Hepatocyte (in vitro differentiated cells): ENCODE measurements around the gene CAB39.
"Not testable (repeated sequence)": the region's sequence is repeated elsewhere in the genome, so short reads cannot be mapped to it uniquely, and the experiment has no call there.

Source experiments
- EZH2 ChIP-seq: fragments of 200-600 bp; sonication (generic); IDR thresholded peaks from 2 replicates; pipeline ENCODE4 v1.6.1; 2016; ENCODE audit warnings: antibody characterized with exemption, mild to moderate bottlenecking, borderline replicate concordance
- EZH2phosphoT487 ChIP-seq: fragments of 200-600 bp; sonication (generic); IDR thresholded peaks from one replicate; pipeline ENCODE4 v1.6.1; 2018; ENCODE audit warnings: antibody characterized with exemption, mild to moderate bottlenecking, low read depth, moderate library complexity; ENCODE audit not compliant: unreplicated experiment, severe bottlenecking
- TF ChIP-seq, protein P1 (sequence below): fragments of 200-600 bp; sonication (generic); IDR thresholded peaks from 2 replicates; pipeline ENCODE4 v1.5.1; 2016; ENCODE audit warnings: antibody characterized with exemption, mild to moderate bottlenecking; ENCODE audit not compliant: poor library complexity

GRCh38 chr2:230702457-230702856, 10.2 kb upstream of the CAB39 start:
- TF ChIP-seq, protein P1, sequence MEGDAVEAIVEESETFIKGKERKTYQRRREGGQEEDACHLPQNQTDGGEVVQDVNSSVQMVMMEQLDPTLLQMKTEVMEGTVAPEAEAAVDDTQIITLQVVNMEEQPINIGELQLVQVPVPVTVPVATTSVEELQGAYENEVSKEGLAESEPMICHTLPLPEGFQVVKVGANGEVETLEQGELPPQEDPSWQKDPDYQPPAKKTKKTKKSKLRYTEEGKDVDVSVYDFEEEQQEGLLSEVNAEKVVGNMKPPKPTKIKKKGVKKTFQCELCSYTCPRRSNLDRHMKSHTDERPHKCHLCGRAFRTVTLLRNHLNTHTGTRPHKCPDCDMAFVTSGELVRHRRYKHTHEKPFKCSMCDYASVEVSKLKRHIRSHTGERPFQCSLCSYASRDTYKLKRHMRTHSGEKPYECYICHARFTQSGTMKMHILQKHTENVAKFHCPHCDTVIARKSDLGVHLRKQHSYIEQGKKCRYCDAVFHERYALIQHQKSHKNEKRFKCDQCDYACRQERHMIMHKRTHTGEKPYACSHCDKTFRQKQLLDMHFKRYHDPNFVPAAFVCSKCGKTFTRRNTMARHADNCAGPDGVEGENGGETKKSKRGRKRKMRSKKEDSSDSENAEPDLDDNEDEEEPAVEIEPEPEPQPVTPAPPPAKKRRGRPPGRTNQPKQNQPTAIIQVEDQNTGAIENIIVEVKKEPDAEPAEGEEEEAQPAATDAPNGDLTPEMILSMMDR, result not testable (repeated sequence)
- TF ChIP-seq EZH2, EZH2phosphoT487: not testable (repeated sequence)
